Retinal pigment epithelial cell (primary cell): Measurements from ENCODE around the gene SCAMP4.

ENCODE experiments used
- DNase-seq: peaks from one replicate; pipeline ENCODE4 v3.0.0-alpha.2; 2010; ENCODE audit warnings: low read depth
- H3K4me3 ChIP-seq: 2 replicates; pipeline ENCODE4 v1.5.1; 2011; ENCODE audit warnings: mild to moderate bottlenecking, low read length, control low read depth, moderate library complexity
- TF ChIP-seq, protein P1 (sequence below): conservative IDR thresholded peaks from 2 replicates; pipeline ENCODE4 v1.5.1; 2011; ENCODE audit warnings: low read depth, low read length, control low read depth, inconsistent platforms

SCAMP4 gene

GRCh38 chr19:1920644-1921043 lies 15.4 kb downstream of the SCAMP4 start:
- TF ChIP-seq, protein P1, sequence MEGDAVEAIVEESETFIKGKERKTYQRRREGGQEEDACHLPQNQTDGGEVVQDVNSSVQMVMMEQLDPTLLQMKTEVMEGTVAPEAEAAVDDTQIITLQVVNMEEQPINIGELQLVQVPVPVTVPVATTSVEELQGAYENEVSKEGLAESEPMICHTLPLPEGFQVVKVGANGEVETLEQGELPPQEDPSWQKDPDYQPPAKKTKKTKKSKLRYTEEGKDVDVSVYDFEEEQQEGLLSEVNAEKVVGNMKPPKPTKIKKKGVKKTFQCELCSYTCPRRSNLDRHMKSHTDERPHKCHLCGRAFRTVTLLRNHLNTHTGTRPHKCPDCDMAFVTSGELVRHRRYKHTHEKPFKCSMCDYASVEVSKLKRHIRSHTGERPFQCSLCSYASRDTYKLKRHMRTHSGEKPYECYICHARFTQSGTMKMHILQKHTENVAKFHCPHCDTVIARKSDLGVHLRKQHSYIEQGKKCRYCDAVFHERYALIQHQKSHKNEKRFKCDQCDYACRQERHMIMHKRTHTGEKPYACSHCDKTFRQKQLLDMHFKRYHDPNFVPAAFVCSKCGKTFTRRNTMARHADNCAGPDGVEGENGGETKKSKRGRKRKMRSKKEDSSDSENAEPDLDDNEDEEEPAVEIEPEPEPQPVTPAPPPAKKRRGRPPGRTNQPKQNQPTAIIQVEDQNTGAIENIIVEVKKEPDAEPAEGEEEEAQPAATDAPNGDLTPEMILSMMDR, result no peak

DNA sequence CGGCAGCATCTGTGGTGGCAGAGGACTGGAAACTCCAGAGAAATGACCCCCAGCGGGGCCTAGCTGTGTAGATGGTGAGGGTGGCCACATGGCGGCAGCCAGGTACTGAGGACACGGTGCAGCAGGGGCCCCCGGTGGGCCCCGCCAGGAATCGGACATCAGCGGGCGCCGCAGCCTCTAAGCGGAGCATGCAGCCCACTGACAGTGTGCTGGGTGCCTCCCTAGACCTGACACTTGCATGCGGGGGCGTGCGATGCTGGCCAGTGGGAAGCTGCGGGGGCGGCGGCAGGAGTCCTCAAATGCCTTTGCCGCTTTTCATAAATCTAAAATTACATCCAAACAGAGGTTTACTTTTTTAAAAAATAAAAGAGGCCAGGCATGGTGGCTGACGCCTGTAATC lies 16.1 kb downstream of the SCAMP4 start:
- no peak for DNase-seq
- no peak overlapping the region for H3K4me3 ChIP-seq
- TF ChIP-seq, protein P1, result no peak

More at GRCh38 chr19:1920644-1921043, 15.4 kb downstream of the SCAMP4 start:
- no peak overlapping the region for H3K4me3 ChIP-seq
- DNase-seq, result no peak

- TF ChIP-seq, protein P1, result no peak
- no peak overlapping the region for H3K4me3 ChIP-seq
- DNase-seq, result no peak
These were observed 16.6 kb downstream of the SCAMP4 start for GRCh38 chr19:1921825-1922224.

- H3K4me3 ChIP-seq, result no peak overlapping the region
- TF ChIP-seq, protein P1, result no peak
- no peak for DNase-seq
These were observed 17.6 kb downstream of the SCAMP4 start for GRCh38 chr19:1922803-1923202.

- H3K4me3 ChIP-seq, result no peak overlapping the region
- no peak for DNase-seq
- TF ChIP-seq, protein P1, result no peak
These were observed 18.1 kb downstream of the SCAMP4 start for GRCh38 chr19:1923319-1923718.

- TF ChIP-seq, protein P1, result no peak
- no peak for DNase-seq
- H3K4me3 ChIP-seq, result no peak overlapping the region
These were observed 19.2 kb downstream of the SCAMP4 start for GRCh38 chr19:1924320-1924961.

GRCh38 chr19:1925544-1925943 lies 20.3 kb downstream of the SCAMP4 start:
- TF ChIP-seq, protein P1, result no peak
- DNase-seq, result no peak

More at GRCh38 chr19:1925544-1925943, 20.3 kb downstream of the SCAMP4 start:
- H3K4me3 ChIP-seq, result no peak overlapping the region
